ENCODE measurements around the gene LGMN. TPM values are rescaled to one million over a fixed set of nuclear protein-coding genes. Genes with fewer than 3 reads are reported as not detected.

LGMN gene
- total and polyA plus RNA-seq, 2 of the 8 experiments (the other 6 are each of a cell fraction or from before 2014, with no cell fraction given), result 57.4 to 83.4 TPM

GRCh38 chr14:92740440-92740839 is 8.0 kb downstream of the LGMN start (continued):
- TF ChIP-seq SUZ12 (IDR thresholded peaks at IDR 0.05; ENCODE audit: low read length) (no peak), SP2 (IDR thresholded peaks at IDR 0.05; ENCODE audit: low read length) (no peak), ATF2 (IDR thresholded peaks at IDR 0.05; ENCODE audit: low read length) (no peak), POLR2AphosphoS5 (IDR thresholded peaks at IDR 0.05; ENCODE audit: low read depth, low read length) (no peak), BCL11A (IDR thresholded peaks at IDR 0.05; ENCODE audit: low read depth in 2 of 2, low read length in 2 of 2) (no peak)

Measured in H1 (cell line).